ENCODE results near the gene RCL1. TPM values are rescaled to one million over a fixed set of nuclear protein-coding genes. Genes with fewer than 3 reads are reported as not detected.
"Not testable (repeated sequence)": the region's sequence is repeated elsewhere in the genome, so short reads cannot be mapped to it uniquely, and the experiment has no call there.

The RCL1 gene
- polyA plus RNA-seq, 1 experiment: 5.1 TPM

- no peaks in the 10 kb centered on the region for H3K36me3 ChIP-seq (ENCODE audit: control insufficient read depth, insufficient read depth, low read length)
- ChIA-PET CTCF (interaction anchor here (1.0 kb wide), 1 partner anchor 207 kb away, joined by 3 read pairs; no protein-coding TSS in a partner anchor), POLR2A (no interaction called here)
These were observed 11.3 kb upstream of the RCL1 start for GRCh38 chr9:4781408-4781807.

GRCh38 chr9:4783191-4783590, 9.6 kb upstream of the RCL1 start:
- POLR2A ChIA-PET: not testable (repeated sequence)
- CTCF ChIA-PET: interaction anchor here (0.9 kb wide), 1 partner anchor 8 kb away, joined by 3 read pairs; no protein-coding TSS in a partner anchor

More at GRCh38 chr9:4781408-4781807, 11.3 kb upstream of the RCL1 start:
- Histone ChIP-seq H3K27me3 (ENCODE audit: control insufficient read depth, insufficient read depth, low read length) (peaks cover 2% of the 10 kb centered on the region; the same call in 1 of the 2 replicates), H3K4me3 (ENCODE audit: low read depth, low read length) (no peak overlapping the region)
- TF ChIP-seq CTCF (IDR thresholded peaks at IDR 0.05; ENCODE audit: insufficient read depth, low read depth, low read length): no peak
- no peak for DNase-seq (ENCODE audit: low read depth)

GRCh38 chr9:4784403-4784802, 8.3 kb upstream of the RCL1 start:
- POLR2A ChIA-PET: no interaction called here
- Histone ChIP-seq H3K27me3 (ENCODE audit: control insufficient read depth, insufficient read depth, low read length) (peaks cover 4% of the 10 kb centered on the region; the same call in 1 of the 2 replicates), H3K36me3 (ENCODE audit: control insufficient read depth, insufficient read depth, low read length) (no peaks in the 10 kb centered on the region), H3K4me3 (ENCODE audit: low read depth, low read length) (no peak overlapping the region)
- CTCF ChIA-PET: interaction anchor here (1.2 to 1.8 kb wide), 2 partner anchors 10 to 140 kb away, joined by 3 read pairs; no protein-coding TSS in a partner anchor
- no peak for DNase-seq (ENCODE audit: low read depth)
- TF ChIP-seq CTCF (IDR thresholded peaks at IDR 0.05; ENCODE audit: insufficient read depth, low read depth, low read length): no peak

More at GRCh38 chr9:4783191-4783590, 9.6 kb upstream of the RCL1 start:
- H3K4me3 ChIP-seq (ENCODE audit: low read depth, low read length); H3K36me3 ChIP-seq (ENCODE audit: control insufficient read depth, insufficient read depth, low read length); DNase-seq (ENCODE audit: low read depth); H3K27me3 ChIP-seq (ENCODE audit: control insufficient read depth, insufficient read depth, low read length): not testable (repeated sequence)

- H3K36me3 ChIP-seq (ENCODE audit: control insufficient read depth, insufficient read depth, low read length): no peaks in the 10 kb centered on the region
- H3K4me3 ChIP-seq (ENCODE audit: low read depth, low read length): no peak overlapping the region
- no peak for TF ChIP-seq CTCF (IDR thresholded peaks at IDR 0.05; ENCODE audit: insufficient read depth, low read depth, low read length)
- CTCF ChIA-PET: interaction anchor here (0.7 to 1.3 kb wide), 2 partner anchors 24 to 175 kb away, joined by 3 to 8 read pairs; no protein-coding TSS in a partner anchor
- POLR2A ChIA-PET: no interaction called here
- no peak for DNase-seq (ENCODE audit: low read depth)
- H3K27me3 ChIP-seq (ENCODE audit: control insufficient read depth, insufficient read depth, low read length): peaks cover 3% of the 10 kb centered on the region; the same call in 1 of the 2 replicates
These were observed 6.1 kb upstream of the RCL1 start for GRCh38 chr9:4786599-4786998.

- DNase-seq (ENCODE audit: low read depth): no peak
- H3K4me3 ChIP-seq (ENCODE audit: low read depth, low read length): no peak overlapping the region
- CTCF ChIA-PET: interaction anchor here (1.9 to 3.0 kb wide), 2 partner anchors 9 to 26 kb away, joined by 4 to 17 read pairs; no protein-coding TSS in a partner anchor
- H3K27me3 ChIP-seq (ENCODE audit: control insufficient read depth, insufficient read depth, low read length): 0 out of 2 replicates have a peak, but pooled peaks cover 3% of the 10 kb centered on the region
- no peaks in the 10 kb centered on the region for H3K36me3 ChIP-seq (ENCODE audit: control insufficient read depth, insufficient read depth, low read length)
- TF ChIP-seq CTCF (IDR thresholded peaks at IDR 0.05; ENCODE audit: insufficient read depth, low read depth, low read length): no peak
- POLR2A ChIA-PET: no interaction called here
These were observed 4.9 kb upstream of the RCL1 start for GRCh38 chr9:4787876-4788275.

- DNase-seq (ENCODE audit: low read depth): no peak
- 0 out of 2 replicates have a peak, but pooled peaks cover 3% of the 10 kb centered on the region for H3K27me3 ChIP-seq (ENCODE audit: control insufficient read depth, insufficient read depth, low read length)
- no peak overlapping the region for H3K4me3 ChIP-seq (ENCODE audit: low read depth, low read length)
- no peak for TF ChIP-seq CTCF (IDR thresholded peaks at IDR 0.05; ENCODE audit: insufficient read depth, low read depth, low read length)
- ChIA-PET POLR2A (no interaction called here), CTCF (interaction anchor here (0.7 to 3.0 kb wide), 3 partner anchors 8 to 29 kb away, joined by 3 to 17 read pairs (median 4); no protein-coding TSS in a partner anchor)
- H3K36me3 ChIP-seq (ENCODE audit: control insufficient read depth, insufficient read depth, low read length): no peaks in the 10 kb centered on the region
These were observed 4.0 kb upstream of the RCL1 start for GRCh38 chr9:4788703-4789102.
